ENCODE results near the gene TBC1D1. TPM values are rescaled to one million over a fixed set of nuclear protein-coding genes. Genes with fewer than 3 reads are reported as not detected.

Gene TBC1D1
- total RNA-seq, 4 donors from 2014 or later, result 206 to 258 (median 221) TPM

DNA sequence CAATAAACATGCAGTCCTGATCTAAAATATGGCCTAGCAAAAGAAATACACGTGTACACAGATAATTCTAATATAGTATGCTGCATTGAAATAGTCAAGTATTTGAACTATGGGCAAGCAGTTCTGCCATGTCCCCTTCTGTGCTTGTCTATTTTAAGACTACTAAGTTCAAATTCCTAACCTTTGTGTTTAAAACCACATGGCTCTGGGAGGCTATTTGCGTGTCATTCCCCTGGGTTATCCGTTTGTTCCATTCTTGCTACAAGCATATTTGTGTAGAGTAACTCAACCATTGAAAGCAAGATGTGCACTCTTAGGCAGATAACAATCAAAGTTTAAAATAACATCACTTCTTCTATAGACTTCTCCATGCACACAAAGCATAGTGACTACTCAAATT is 25.4 kb upstream of the TBC1D1 start:
- no peaks in the 10 kb centered on the region for H3K27me3 ChIP-seq

DNA sequence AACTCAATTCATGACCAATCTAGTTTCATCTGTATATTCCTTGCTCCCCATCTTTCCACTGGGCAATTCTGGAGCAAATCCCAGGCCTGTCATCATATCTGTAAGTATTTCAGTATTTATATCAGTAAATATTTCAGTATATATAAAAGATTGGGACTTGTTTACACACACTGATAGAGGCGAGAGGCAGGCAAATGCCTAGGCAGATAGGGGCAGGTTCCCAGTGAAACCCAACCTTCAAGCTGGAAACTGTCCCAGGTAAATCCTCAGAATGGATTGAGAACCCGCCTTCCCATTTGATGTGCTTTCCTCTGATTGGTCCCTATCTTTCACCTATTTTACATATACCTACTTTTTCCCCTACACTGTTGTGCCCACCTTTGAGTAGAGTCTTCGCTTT is 23.8 kb upstream of the TBC1D1 start:
- peaks cover 8 to 25% (median 18%) of the 10 kb centered on the region in 4 donors for H3K4me1 ChIP-seq
- H3K4me3 ChIP-seq, result no peak overlapping the region
- intact Hi-C loops (cut with DNase I), result no loop called here
- H3K27me3 ChIP-seq, result no peaks in the 10 kb centered on the region
- WGBS, result 96% methylated on average over 3 of the region's 3 CpGs
- H3K36me3 ChIP-seq, result peaks cover 0 to 18% (median 5%) of the 10 kb centered on the region in 4 donors
- H3K27ac ChIP-seq (replicated peaks in 1 of 4), result no peak overlapping the region
- TF ChIP-seq EP300 (IDR thresholded peaks at IDR 0.05) (no peak), POLR2AphosphoS5 (IDR thresholded peaks at IDR 0.05) (no peak), POLR2A (IDR thresholded peaks at IDR 0.05; ENCODE audit: low read depth) (no peak)
- TF ChIP-seq, protein P1, sequence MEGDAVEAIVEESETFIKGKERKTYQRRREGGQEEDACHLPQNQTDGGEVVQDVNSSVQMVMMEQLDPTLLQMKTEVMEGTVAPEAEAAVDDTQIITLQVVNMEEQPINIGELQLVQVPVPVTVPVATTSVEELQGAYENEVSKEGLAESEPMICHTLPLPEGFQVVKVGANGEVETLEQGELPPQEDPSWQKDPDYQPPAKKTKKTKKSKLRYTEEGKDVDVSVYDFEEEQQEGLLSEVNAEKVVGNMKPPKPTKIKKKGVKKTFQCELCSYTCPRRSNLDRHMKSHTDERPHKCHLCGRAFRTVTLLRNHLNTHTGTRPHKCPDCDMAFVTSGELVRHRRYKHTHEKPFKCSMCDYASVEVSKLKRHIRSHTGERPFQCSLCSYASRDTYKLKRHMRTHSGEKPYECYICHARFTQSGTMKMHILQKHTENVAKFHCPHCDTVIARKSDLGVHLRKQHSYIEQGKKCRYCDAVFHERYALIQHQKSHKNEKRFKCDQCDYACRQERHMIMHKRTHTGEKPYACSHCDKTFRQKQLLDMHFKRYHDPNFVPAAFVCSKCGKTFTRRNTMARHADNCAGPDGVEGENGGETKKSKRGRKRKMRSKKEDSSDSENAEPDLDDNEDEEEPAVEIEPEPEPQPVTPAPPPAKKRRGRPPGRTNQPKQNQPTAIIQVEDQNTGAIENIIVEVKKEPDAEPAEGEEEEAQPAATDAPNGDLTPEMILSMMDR (IDR thresholded peaks at IDR 0.05), result no peak
- no peaks in the 10 kb centered on the region for H3K9me3 ChIP-seq
- no peak for DNase-seq (ENCODE audit: extremely low spot score)

More for the DNA sequence above, 25.4 kb upstream of the TBC1D1 start:
- TF ChIP-seq POLR2AphosphoS5 (IDR thresholded peaks at IDR 0.05) (peak in 1 of 2 donors; percentile 22), POLR2A (IDR thresholded peaks at IDR 0.05; ENCODE audit: low read depth) (no peak)
- Histone ChIP-seq H3K9me3 (no peaks in the 10 kb centered on the region), H3K36me3 (peaks cover 0 to 26% (median 10%) of the 10 kb centered on the region in 4 donors), H3K4me3 (no peak overlapping the region), H3K27ac (replicated peaks in 1 of 4) (peak overlapping the region in 3 of 4 donors; percentile 30 to 57 (median 36)), H3K4me1 (peaks cover 8 to 36% (median 29%) of the 10 kb centered on the region in 4 donors)
- DNase-seq (ENCODE audit: extremely low spot score), result no peak
- 78% methylated on average over 3 of the region's 3 CpGs for WGBS
- intact Hi-C loops (cut with DNase I), result no loop called here

DNA sequence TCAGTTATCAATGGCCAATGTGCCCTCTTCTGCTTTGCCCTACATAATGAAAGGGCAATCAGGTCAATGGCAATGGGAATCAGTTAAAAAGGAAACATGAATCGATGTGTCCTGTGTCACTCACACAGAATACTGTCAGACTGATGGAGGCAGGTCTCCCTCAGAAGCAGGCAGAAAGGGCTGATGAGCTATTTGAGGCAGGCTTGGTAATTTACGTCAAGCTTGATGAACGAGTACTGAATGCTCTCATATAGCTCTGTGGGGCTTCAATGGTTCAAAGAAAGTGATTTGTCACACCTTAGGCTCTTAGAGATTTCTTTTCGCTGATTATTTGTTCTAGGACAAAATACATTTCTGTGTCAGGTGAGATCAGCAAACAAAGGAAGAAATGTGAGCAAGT is 22.6 kb upstream of the TBC1D1 start:
- Histone ChIP-seq H3K27ac (replicated peaks in 1 of 4) (no peak overlapping the region), H3K36me3 (peaks cover 0 to 12% (median 3%) of the 10 kb centered on the region in 4 donors), H3K9me3 (no peaks in the 10 kb centered on the region), H3K4me1 (peaks cover 8 to 35% (median 26%) of the 10 kb centered on the region in 4 donors), H3K27me3 (no peaks in the 10 kb centered on the region), H3K4me3 (no peak overlapping the region)
- 84% methylated on average over 4 of the region's 4 CpGs for WGBS
- TF ChIP-seq EP300 (IDR thresholded peaks at IDR 0.05) (no peak), POLR2AphosphoS5 (IDR thresholded peaks at IDR 0.05) (no peak), POLR2A (IDR thresholded peaks at IDR 0.05; ENCODE audit: low read depth) (no peak)
- TF ChIP-seq, protein P1 (IDR thresholded peaks at IDR 0.05), result no peak
- intact Hi-C loops (cut with DNase I), result no loop called here
- no peak for DNase-seq (ENCODE audit: extremely low spot score)

- no peak overlapping the region for H3K4me3 ChIP-seq
- no peaks in the 10 kb centered on the region for H3K27me3 ChIP-seq
- intact Hi-C loops (cut with DNase I), result loop anchor here (5.0 kb wide), 1 partner anchor 45 kb away; the partner anchor contains the start of gene PGM2
- no peak for DNase-seq (ENCODE audit: extremely low spot score)
- H3K4me1 ChIP-seq, result peaks cover 7 to 50% (median 47%) of the 10 kb centered on the region in 4 donors
- TF ChIP-seq POLR2A (IDR thresholded peaks at IDR 0.05; ENCODE audit: low read depth) (no peak), EP300 (IDR thresholded peaks at IDR 0.05) (no peak), POLR2AphosphoS5 (IDR thresholded peaks at IDR 0.05) (no peak)
- TF ChIP-seq, protein P1 (IDR thresholded peaks at IDR 0.05), result no peak
- no peaks in the 10 kb centered on the region for H3K9me3 ChIP-seq
- WGBS, result 77% methylated on average over 1 of the region's 1 CpG
- H3K27ac ChIP-seq (replicated peaks in 1 of 4), result peak overlapping the region; percentile 6 to 82 (median 64)
- peaks cover 0 to 2% (median under 1%) of the 10 kb centered on the region in 4 donors for H3K36me3 ChIP-seq
Measured at GRCh38 chr4:37872310-37872988, 18.4 kb upstream of the TBC1D1 start.

GRCh38 chr4:37873386-37873785 is 17.5 kb upstream of the TBC1D1 start:
- Histone ChIP-seq H3K4me1 (peaks cover 7 to 58% (median 49%) of the 10 kb centered on the region in 4 donors), H3K4me3 (no peak overlapping the region), H3K9me3 (no peaks in the 10 kb centered on the region), H3K27me3 (no peaks in the 10 kb centered on the region), H3K36me3 (no peaks in the 10 kb centered on the region), H3K27ac (replicated peaks in 1 of 4) (peak overlapping the region; percentile 69 to 82 (median 73))
- intact Hi-C loops (cut with DNase I), result loop anchor here (5.0 kb wide), 1 partner anchor 46 kb away; the partner anchor contains the start of gene PGM2
- TF ChIP-seq POLR2A (IDR thresholded peaks at IDR 0.05; ENCODE audit: low read depth) (no peak), EP300 (IDR thresholded peaks at IDR 0.05) (peak; percentile 24), POLR2AphosphoS5 (IDR thresholded peaks at IDR 0.05) (peak in 1 of 2 donors; percentile 86)
- TF ChIP-seq, protein P1 (IDR thresholded peaks at IDR 0.05), result no peak
- no peak for DNase-seq (ENCODE audit: extremely low spot score)
- 73% methylated on average over 1 of the region's 1 CpG for WGBS

Data from esophagus muscularis mucosa (tissue), 4 donors.